Body of pancreas (tissue), 4 donors: ENCODE results near the gene UGT3A2.

Source experiments
- CTCF ChIP-seq, 7 experiments: fragments of 450-650 bp in 4 of 7; fragments of 200-600 bp in 3 of 7; sonication (generic) in 3 of 7; IDR thresholded peaks; one replicate each; pipeline ENCODE4 v1.5.1; 2016 to 2019; ENCODE audit warnings: antibody characterized with exemption in 7 of 7
- POLR2A ChIP-seq, 3 donors: fragments of 450-650 bp; IDR thresholded peaks; one replicate each; pipeline ENCODE4 v1.6.1; 2016; ENCODE audit warnings: antibody characterized with exemption in 3 of 3, mild to moderate bottlenecking in 2 of 3

- no peak for TF ChIP-seq CTCF (IDR thresholded peaks at IDR 0.05)
- no peak for TF ChIP-seq POLR2A (IDR thresholded peaks at IDR 0.05)
Measured at GRCh38 chr5:36033486-36033885, 33.2 kb downstream of the UGT3A2 start.
